Left lobe of liver (tissue), 2 donors: ENCODE measurements around the gene PRLR. TPM values are rescaled to one million over a fixed set of nuclear protein-coding genes. Genes with fewer than 3 reads are reported as not detected.
"Not testable (repeated sequence)": the region's sequence is repeated elsewhere in the genome, so short reads cannot be mapped to it uniquely, and the experiment has no call there.

Experiments used
- ATAC-seq: fragments of 200-7000 bp; cut with Tn5 transposase; one replicate; pipeline ENCODE4 v1.9.1; 2020; ENCODE audit warnings: mild to moderate bottlenecking, moderate library complexity
- DNase-seq: peaks from one replicate; pipeline ENCODE4 v3.0.0-alpha.2; 2020; ENCODE audit warnings: low spot score
- total RNA-seq: library from RNA; stranded (reverse); gene quantifications from one replicate; pipeline ENCODE4 v1.2.1, GENCODE V29; 2021
- donor health status: DM: no; HTN: no; CAD: no; lungs with moderate emphysema.
- donor health status: DM: no; HTN: yes; CAD: no.

The PRLR gene
- total RNA-seq, 1 donor from 2014 or later = 11.9 TPM

- ATAC-seq = no peak
- no peak for DNase-seq
Measured at GRCh38 chr5:35045280-35045679, 185.0 kb downstream of the PRLR start.

GRCh38 chr5:35044649-35045048, 185.6 kb downstream of the PRLR start:
- no peak for ATAC-seq

GRCh38 chr5:35042781-35043180, 187.5 kb downstream of the PRLR start:
- DNase-seq (no peak), ATAC-seq (no peak)

More at GRCh38 chr5:35044649-35045048, 185.6 kb downstream of the PRLR start:
- DNase-seq = no peak

- DNase-seq (no peak), ATAC-seq (peak; percentile 27)
Measured at GRCh38 chr5:35041261-35041660, 189.0 kb downstream of the PRLR start.

GRCh38 chr5:35038891-35039290, 191.4 kb downstream of the PRLR start:
- ATAC-seq = no peak

GRCh38 chr5:35036536-35036935, 193.8 kb downstream of the PRLR start:
- no peak for ATAC-seq

More at GRCh38 chr5:35038891-35039290, 191.4 kb downstream of the PRLR start:
- DNase-seq = no peak

GRCh38 chr5:35035929-35036328, 194.4 kb downstream of the PRLR start:
- not testable (repeated sequence) for ATAC-seq, DNase-seq

More at GRCh38 chr5:35036536-35036935, 193.8 kb downstream of the PRLR start:
- no peak for DNase-seq

- DNase-seq = no peak
- ATAC-seq = no peak
Measured at GRCh38 chr5:35035271-35035670, 195.0 kb downstream of the PRLR start.

- DNase-seq (no peak), ATAC-seq (no peak)
Measured at GRCh38 chr5:35032356-35032755, 197.9 kb downstream of the PRLR start.

- ATAC-seq (no peak), DNase-seq (no peak)
Measured at GRCh38 chr5:35031276-35031675, 199.0 kb downstream of the PRLR start.

GRCh38 chr5:35030426-35031100, 199.7 kb downstream of the PRLR start:
- DNase-seq (no peak), ATAC-seq (no peak)

GRCh38 chr5:35029333-35029732, 201.0 kb downstream of the PRLR start:
- DNase-seq = no peak
- no peak for ATAC-seq

GRCh38 chr5:35026941-35027340, 203.3 kb downstream of the PRLR start:
- peak; percentile 77 for ATAC-seq
- peak; percentile 70 for DNase-seq

- ATAC-seq = peak; percentile 61
- peak; percentile 52 for DNase-seq
Measured at GRCh38 chr5:35026280-35026840, 203.9 kb downstream of the PRLR start.

- ATAC-seq (peak; percentile 57), DNase-seq (peak; percentile 72)
Measured at GRCh38 chr5:35024911-35025510, 205.3 kb downstream of the PRLR start.

- DNase-seq = peak; percentile 71
- ATAC-seq = peak; percentile 42
Measured at GRCh38 chr5:35023391-35024178, 206.7 kb downstream of the PRLR start.

- DNase-seq (no peak), ATAC-seq (no peak)
Measured at GRCh38 chr5:35016174-35017051, 213.9 kb downstream of the PRLR start.

GRCh38 chr5:35015063-35015462, 215.2 kb downstream of the PRLR start:
- ATAC-seq (no peak), DNase-seq (no peak)

- ATAC-seq = peak; percentile 83
Measured at GRCh38 chr5:35012796-35013195, 217.5 kb downstream of the PRLR start.

GRCh38 chr5:35012365-35012764, 217.9 kb downstream of the PRLR start:
- ATAC-seq = no peak

More at GRCh38 chr5:35012796-35013195, 217.5 kb downstream of the PRLR start:
- DNase-seq = peak; percentile 68

More at GRCh38 chr5:35012365-35012764, 217.9 kb downstream of the PRLR start:
- no peak for DNase-seq
